ENCODE results near the gene NDUFA3.
A peak's percentile ranks its signal among the peaks of the same experiment; 100 is the strongest.

The NDUFA3 gene

DNA sequence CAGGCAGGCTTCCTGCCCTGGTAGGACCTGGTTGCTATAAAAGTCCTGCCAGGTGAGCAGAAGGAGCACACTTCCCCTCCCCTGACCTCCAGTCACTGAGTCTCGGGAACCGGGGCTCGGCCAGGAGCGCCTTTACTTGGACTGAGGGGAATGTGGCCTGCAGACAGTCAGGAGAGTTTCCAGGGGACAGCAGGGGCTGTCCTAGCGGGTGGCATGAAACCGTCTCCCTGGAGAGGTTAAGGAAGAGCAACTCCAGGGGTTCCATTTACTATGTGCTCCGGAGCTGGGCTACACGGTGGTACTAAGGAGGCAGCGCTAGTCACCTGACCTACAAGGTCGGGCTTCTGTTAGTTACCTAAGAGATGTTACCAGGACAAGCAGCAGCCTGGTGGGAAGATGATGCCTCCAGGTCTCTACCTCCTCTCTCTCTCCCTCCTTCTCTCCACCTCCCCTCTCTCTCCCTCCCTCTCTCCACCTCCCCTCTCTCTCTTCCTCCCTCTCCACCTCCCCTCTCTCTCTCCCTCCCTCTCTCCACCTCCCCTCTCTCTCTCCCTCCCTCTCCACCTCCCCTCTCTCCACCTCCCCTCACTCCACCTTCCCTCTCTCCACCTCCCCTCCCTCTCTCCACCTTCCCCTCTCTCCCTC lies 30.8 kb downstream of the NDUFA3 start:
- no peak overlapping the region for H3K4me2 ChIP-seq (ENCODE audit: low read length)
- H3K36me3 ChIP-seq (ENCODE audit: insufficient read depth, low read length), result peaks cover 18% of the 10 kb centered on the region
- H3K9ac ChIP-seq (ENCODE audit: low read depth, low read length), result no peak overlapping the region
- no peaks in the 10 kb centered on the region for H3K9me3 ChIP-seq (replicated peaks; ENCODE audit: low read length)
- no peaks in the 10 kb centered on the region for H3K27me3 ChIP-seq (ENCODE audit: control insufficient read depth, insufficient read depth, low read length)
- H3K4me1 ChIP-seq (ENCODE audit: control insufficient read depth, insufficient read depth, low read length), result peaks cover 12% of the 10 kb centered on the region
- H3K4me3 ChIP-seq (ENCODE audit: low read length), result no peak overlapping the region

DNA sequence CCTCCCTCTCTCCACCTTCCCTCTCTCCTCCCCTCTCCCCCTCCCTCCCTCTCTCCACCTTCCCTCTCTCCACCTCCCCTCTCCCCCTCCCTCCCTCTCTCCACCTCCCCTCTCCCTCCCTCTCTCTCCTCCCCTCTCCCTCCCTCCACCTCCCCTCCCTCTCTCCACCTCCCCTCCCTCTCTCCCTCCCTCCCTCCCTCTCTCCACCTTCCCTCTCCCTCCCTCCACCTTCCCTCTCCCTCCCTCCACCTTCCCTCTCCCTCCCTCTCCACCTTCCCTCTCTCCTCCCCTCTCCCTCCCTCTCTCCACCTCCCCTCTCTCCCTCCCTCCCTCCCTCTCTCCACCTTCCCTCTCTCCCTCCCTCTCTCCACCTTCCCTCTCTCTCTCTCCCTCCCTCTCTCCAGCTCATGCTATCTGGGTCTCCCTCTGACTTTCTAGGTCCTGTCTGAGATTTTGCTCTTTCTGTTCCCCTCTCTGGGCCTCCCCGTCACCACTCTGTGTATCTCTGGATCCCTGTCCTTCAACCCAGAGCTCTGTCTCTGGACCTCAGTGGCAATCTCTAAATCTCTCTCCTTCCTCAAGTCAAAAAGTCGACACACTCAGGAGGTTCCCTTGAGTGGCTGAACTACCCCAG lies 31.4 kb downstream of the NDUFA3 start:
- Histone ChIP-seq H3K36me3 (ENCODE audit: insufficient read depth, low read length) (peaks cover 16% of the 10 kb centered on the region), H3K4me3 (ENCODE audit: low read length) (no peak overlapping the region), H3K9ac (ENCODE audit: low read depth, low read length) (no peak overlapping the region), H3K4me1 (ENCODE audit: control insufficient read depth, insufficient read depth, low read length) (peaks cover 18% of the 10 kb centered on the region), H3K9me3 (replicated peaks; ENCODE audit: low read length) (no peaks in the 10 kb centered on the region), H3K4me2 (ENCODE audit: low read length) (no peak overlapping the region), H3K27me3 (ENCODE audit: control insufficient read depth, insufficient read depth, low read length) (no peaks in the 10 kb centered on the region)

DNA sequence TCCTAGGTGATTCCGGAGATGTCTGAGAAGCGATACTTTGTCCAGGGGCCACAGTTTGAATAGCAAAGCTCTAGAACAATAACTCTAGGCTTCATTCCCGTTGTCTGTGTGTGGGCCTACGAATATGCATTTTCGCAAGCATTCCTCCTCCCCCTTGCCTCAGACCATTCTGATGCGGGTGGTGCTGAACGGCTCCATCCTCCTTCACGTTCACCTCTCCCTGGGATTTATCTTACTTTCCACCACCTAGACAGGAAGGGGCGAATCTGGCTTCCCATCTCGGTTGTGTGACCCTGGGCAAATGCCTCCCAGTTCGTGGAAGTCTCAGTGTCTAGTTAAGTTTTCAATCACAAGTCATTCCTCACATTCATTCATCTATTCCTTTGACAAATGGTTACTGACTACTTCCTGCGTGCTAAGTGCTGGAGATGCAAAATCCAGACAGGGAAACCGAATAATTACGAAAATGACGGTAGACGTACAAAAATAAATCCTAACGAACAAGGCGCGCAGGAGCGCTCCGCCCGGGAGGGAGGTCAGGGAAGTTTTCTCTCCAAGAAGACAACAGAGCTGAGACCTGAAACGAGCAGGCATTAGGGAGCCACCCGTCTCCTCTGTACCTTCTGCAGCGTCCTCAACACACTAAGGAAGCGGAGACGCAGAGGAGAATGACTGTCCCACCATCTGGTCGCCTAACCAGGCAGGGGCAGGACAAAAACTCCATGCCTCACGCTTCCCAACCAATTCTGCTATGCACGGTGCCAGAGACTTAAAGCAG lies 33.6 kb downstream of the NDUFA3 start:
- H3K4me3 ChIP-seq (ENCODE audit: low read length), result peak overlapping the region; percentile 81
- peaks cover 8% of the 10 kb centered on the region for H3K36me3 ChIP-seq (ENCODE audit: insufficient read depth, low read length)
- H3K4me1 ChIP-seq (ENCODE audit: control insufficient read depth, insufficient read depth, low read length), result peaks cover 20% of the 10 kb centered on the region
- peak overlapping the region; percentile 99 for H3K4me2 ChIP-seq (ENCODE audit: low read length)
- no peaks in the 10 kb centered on the region for H3K9me3 ChIP-seq (replicated peaks; ENCODE audit: low read length)
- no peaks in the 10 kb centered on the region for H3K27me3 ChIP-seq (ENCODE audit: control insufficient read depth, insufficient read depth, low read length)
- H3K9ac ChIP-seq (ENCODE audit: low read depth, low read length), result peak overlapping the region; percentile 59

DNA sequence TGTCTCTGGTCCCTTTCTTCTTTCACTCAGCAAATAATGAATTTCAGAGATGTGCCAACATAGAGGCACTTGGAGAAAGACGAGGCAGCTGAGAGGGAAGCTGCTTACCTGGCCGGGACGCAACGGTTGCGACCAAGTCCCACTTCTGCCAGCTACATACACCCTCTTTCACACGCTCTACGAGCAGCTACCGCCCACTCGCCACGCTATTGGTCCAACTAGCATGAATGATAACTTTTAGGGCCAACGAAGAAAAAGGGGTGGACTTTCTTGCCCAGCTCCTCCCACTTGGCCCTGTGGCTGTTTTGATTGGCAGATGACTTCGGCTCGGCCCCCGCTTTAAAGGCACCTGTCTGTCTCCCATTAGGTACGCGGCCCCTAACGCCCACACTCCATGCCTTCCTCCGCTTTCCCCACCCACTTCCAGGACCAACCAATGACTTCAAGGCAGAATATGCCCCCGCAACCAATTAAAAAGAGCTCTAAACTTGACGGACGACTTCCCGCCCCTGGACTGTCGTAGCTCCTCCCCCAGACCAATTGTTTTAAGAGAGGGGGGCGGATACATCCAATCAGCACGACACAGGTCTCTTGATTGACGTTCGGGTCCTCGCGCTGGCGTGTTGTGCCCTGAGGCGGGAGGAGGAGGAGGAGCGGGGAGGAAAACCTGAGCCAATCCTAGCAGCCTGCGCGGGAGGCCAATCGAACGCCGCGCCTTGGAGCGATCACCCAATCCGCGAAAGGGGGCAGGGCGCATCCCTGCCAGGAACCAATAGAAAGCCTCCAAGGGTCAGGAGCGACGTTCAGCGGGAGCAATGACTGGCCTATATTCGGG lies 34.4 kb downstream of the NDUFA3 start:
- Histone ChIP-seq H3K4me2 (ENCODE audit: low read length) (peak overlapping the region; percentile 99), H3K4me1 (ENCODE audit: control insufficient read depth, insufficient read depth, low read length) (peaks cover 20% of the 10 kb centered on the region), H3K4me3 (ENCODE audit: low read length) (peak overlapping the region; percentile 81), H3K9ac (ENCODE audit: low read depth, low read length) (peak overlapping the region; percentile 97), H3K36me3 (ENCODE audit: insufficient read depth, low read length) (peaks cover 5% of the 10 kb centered on the region), H3K27me3 (ENCODE audit: control insufficient read depth, insufficient read depth, low read length) (no peaks in the 10 kb centered on the region), H3K9me3 (replicated peaks; ENCODE audit: low read length) (no peaks in the 10 kb centered on the region)

DNA sequence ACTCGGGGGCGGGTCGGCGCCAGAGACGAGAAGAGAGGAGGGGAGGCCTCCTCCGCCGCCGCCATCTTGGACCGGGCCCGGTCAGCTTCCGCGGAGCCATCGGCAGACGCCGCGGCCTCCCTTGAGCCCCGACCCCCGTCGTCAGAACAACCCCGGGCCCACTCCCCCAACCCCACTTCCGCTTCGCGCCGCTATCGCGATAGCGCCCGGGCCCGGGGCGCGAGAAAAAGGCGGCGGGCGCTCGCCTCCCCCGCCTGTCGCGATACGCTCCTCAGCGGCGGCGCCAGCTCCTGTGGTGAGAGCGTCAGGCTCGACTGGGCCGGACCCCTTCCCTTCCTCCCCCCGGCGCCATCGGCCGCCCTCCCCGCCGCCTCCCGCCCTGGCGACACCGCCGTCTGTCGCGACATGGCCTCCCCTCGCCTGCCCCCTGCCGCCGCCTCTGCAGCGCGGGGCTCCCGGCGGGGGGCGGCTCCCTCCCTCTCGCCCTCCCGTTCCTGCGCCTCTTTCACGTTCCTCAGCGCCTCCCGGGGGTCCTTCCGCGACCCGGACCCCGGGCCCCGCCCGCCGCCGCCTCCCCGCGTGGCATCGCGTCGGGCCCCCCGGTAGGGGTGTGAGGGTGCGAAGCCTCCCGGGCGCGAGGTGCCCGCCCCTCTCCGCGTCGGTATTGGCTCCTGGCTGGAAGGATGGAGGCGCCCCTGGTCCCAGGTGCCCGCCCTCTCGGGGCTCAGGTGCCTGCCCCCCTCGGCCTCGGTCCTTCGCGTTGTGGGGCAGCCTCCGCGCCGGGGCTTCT lies 35.2 kb downstream of the NDUFA3 start, which contains the start of gene CNOT3:
Gene CNOT3, plus strand, starts transcription at position 64 of the 790 bp plus-strand sequence. CDS start 5,217 bp downstream, outside the sequence.
- Histone ChIP-seq H3K36me3 (ENCODE audit: insufficient read depth, low read length) (peaks cover 10% of the 10 kb centered on the region), H3K9ac (ENCODE audit: low read depth, low read length) (peak within 1 kb of the TSS; percentile 97), H3K4me1 (ENCODE audit: control insufficient read depth, insufficient read depth, low read length) (peaks cover 20% of the 10 kb centered on the region), H3K4me3 (ENCODE audit: low read length) (peak within 1 kb of the TSS; percentile 81), H3K9me3 (replicated peaks; ENCODE audit: low read length) (no peaks in the 10 kb centered on the region), H3K4me2 (ENCODE audit: low read length) (peak within 1 kb of the TSS; percentile 99), H3K27me3 (ENCODE audit: control insufficient read depth, insufficient read depth, low read length) (no peaks in the 10 kb centered on the region)

DNA sequence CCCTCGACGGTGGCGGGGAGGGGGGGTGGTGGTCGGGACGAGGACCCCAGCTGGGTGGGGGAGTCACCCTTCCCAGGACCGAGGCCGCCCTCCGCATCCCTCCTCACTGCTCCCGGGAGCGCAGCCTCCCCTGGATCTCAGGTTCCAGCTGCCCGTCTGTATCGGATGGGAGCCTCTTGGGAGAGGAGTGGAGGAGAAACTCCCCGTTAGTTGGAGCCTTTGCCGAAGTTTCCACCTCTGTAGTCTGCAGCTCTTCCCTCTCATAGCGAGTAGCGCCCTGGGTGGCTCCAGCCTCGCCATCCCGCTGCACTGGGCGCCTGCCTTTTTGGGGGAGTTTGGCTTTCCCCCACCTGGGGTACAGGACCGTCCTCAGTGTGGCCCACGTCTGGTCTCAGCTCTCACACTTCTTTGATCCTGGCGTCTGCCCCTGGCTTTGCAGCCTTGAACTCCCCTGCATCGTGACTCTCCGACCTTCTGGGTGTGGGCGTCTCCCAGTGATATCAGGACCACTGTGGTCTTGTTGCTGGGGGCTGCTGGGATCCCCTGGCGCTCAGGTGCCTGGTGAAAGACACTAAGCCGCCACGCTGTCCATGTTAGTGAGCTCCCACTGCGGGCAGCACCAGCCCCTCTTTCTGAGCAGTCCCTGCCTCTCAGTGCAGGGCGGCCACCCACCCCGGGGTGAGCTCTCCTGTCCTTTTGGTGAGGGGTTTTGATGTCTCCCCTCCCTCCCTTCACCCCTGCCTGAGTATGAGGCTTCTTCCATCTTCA lies 36.0 kb downstream of the NDUFA3 start:
- Histone ChIP-seq H3K9me3 (replicated peaks; ENCODE audit: low read length) (no peaks in the 10 kb centered on the region), H3K27me3 (ENCODE audit: control insufficient read depth, insufficient read depth, low read length) (no peaks in the 10 kb centered on the region), H3K4me3 (ENCODE audit: low read length) (peak overlapping the region; percentile 81), H3K9ac (ENCODE audit: low read depth, low read length) (peak overlapping the region; percentile 97), H3K36me3 (ENCODE audit: insufficient read depth, low read length) (peaks cover 18% of the 10 kb centered on the region), H3K4me1 (ENCODE audit: control insufficient read depth, insufficient read depth, low read length) (peaks cover 20% of the 10 kb centered on the region), H3K4me2 (ENCODE audit: low read length) (peak overlapping the region; percentile 93)

DNA sequence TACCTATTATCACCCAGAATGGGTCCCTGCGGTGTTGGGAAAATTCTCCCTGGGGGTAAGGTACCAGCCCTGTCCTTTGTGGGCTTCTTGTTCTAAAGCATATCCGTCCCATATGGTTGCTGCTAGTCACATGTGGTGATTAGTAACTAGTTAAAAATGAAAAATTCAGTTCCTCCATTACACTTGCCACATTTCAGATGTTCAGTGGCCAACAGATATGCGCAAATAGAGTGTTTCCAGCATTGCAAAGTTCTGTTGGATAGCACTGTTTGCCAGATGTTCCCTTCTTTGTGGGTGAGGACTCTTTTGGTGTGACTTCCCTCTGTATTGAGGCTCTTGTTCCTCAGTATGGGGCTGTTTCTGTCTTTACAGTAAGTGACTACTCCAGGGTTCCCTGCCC lies 38.7 kb downstream of the NDUFA3 start:
- H3K4me3 ChIP-seq (ENCODE audit: low read length), result no peak overlapping the region
- H3K27me3 ChIP-seq (ENCODE audit: control insufficient read depth, insufficient read depth, low read length), result no peaks in the 10 kb centered on the region
- no peak overlapping the region for H3K4me2 ChIP-seq (ENCODE audit: low read length)
- peaks cover 13% of the 10 kb centered on the region for H3K4me1 ChIP-seq (ENCODE audit: control insufficient read depth, insufficient read depth, low read length)
- H3K9ac ChIP-seq (ENCODE audit: low read depth, low read length), result no peak overlapping the region
- H3K9me3 ChIP-seq (replicated peaks; ENCODE audit: low read length), result no peaks in the 10 kb centered on the region
- H3K36me3 ChIP-seq (ENCODE audit: insufficient read depth, low read length), result peaks cover 44% of the 10 kb centered on the region

DNA sequence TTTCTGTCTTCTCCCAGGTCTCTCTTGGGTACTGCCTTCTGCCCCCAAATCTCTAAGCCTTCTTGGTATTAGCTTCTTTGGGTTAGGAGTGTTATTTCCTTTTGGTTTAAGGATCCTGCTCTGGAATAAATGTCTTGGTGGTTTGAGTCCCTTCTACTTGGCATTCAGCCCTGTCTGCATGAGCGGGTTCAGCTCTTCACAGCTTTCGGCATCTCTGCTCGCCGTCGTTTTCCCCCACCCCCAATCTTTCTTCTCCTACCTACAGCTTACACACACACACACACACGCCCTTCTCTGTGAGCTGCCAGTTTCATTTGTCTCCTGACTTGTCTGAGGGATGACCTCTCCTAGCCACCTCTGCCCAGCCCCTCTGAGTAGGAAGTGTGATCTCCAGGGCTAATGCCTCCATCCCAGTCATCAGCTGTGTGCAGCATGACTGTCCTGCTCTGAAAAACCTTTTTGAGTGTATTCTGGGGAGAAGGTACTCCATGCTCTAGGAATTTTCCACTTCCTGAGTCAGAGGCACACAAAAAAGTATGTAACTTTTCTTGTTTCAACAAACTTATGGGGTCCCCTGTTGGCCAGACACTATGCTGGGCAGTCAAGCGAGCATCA lies 39.6 kb downstream of the NDUFA3 start:
- no peak overlapping the region for H3K9ac ChIP-seq (ENCODE audit: low read depth, low read length)
- H3K4me2 ChIP-seq (ENCODE audit: low read length), result no peak overlapping the region
- peaks cover 8% of the 10 kb centered on the region for H3K4me1 ChIP-seq (ENCODE audit: control insufficient read depth, insufficient read depth, low read length)
- no peaks in the 10 kb centered on the region for H3K27me3 ChIP-seq (ENCODE audit: control insufficient read depth, insufficient read depth, low read length)
- H3K36me3 ChIP-seq (ENCODE audit: insufficient read depth, low read length), result peaks cover 53% of the 10 kb centered on the region
- no peaks in the 10 kb centered on the region for H3K9me3 ChIP-seq (replicated peaks; ENCODE audit: low read length)
- no peak overlapping the region for H3K4me3 ChIP-seq (ENCODE audit: low read length)

DNA sequence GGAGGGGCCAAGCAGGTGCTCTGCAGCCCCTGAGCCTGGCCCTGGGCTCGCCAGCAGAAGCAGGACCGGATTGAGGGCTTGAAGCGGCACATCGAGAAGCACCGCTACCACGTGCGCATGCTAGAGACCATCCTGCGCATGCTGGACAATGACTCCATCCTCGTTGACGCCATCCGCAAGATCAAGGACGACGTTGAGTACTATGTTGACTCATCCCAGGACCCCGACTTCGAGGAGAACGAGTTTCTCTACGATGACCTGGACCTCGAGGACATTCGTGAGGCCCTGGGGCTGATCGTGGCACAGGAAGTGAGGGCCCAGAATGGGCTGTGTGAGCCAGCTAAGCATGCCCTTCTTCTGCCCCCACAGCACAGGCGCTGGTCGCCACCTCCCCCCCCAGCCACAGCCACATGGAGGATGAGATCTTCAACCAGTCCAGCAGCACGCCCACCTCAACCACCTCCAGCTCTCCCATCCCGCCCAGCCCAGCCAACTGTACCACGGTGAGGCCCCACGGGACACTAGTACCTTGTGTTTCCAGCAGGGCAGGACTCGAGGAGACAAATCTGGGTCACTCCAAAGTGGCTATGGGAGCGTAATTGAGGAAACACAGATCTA lies 43.0 kb downstream of the NDUFA3 start:
- no peak overlapping the region for H3K4me3 ChIP-seq (ENCODE audit: low read length)
- no peaks in the 10 kb centered on the region for H3K4me1 ChIP-seq (ENCODE audit: control insufficient read depth, insufficient read depth, low read length)
- H3K36me3 ChIP-seq (ENCODE audit: insufficient read depth, low read length), result peaks cover 75% of the 10 kb centered on the region
- no peaks in the 10 kb centered on the region for H3K9me3 ChIP-seq (replicated peaks; ENCODE audit: low read length)
- no peak overlapping the region for H3K4me2 ChIP-seq (ENCODE audit: low read length)
- no peaks in the 10 kb centered on the region for H3K27me3 ChIP-seq (ENCODE audit: control insufficient read depth, insufficient read depth, low read length)
- H3K9ac ChIP-seq (ENCODE audit: low read depth, low read length), result no peak overlapping the region
